ENCODE data around the gene GPX4. TPM values are rescaled to one million over a fixed set of nuclear protein-coding genes. Genes with fewer than 3 reads are reported as not detected.

The GPX4 gene
- total RNA-seq, 4 donors from 2014 or later, result 338 to 386 (median 375) TPM

- TF ChIP-seq CTCF (IDR thresholded peaks at IDR 0.05) (no peak), EP300 (IDR thresholded peaks at IDR 0.05) (no peak), POLR2AphosphoS5 (IDR thresholded peaks at IDR 0.05) (no peak), POLR2A (IDR thresholded peaks at IDR 0.05; ENCODE audit: low read depth) (no peak)
- 41% methylated on average over 4 of the region's 29 CpGs for WGBS
- intact Hi-C loops (cut with DNase I), result no loop called here
- H3K36me3 ChIP-seq, result peaks cover 0 to 52% (median 40%) of the 10 kb centered on the region in 4 donors
- H3K4me1 ChIP-seq, result peaks cover 52 to 71% (median 60%) of the 10 kb centered on the region in 4 donors
- no peaks in the 10 kb centered on the region for H3K9me3 ChIP-seq
- DNase-seq (ENCODE audit: extremely low spot score), result no peak
- H3K27me3 ChIP-seq, result no peaks in the 10 kb centered on the region
- peak overlapping the region; percentile 75 to 88 (median 81) for H3K27ac ChIP-seq (replicated peaks in 1 of 4)
- peak overlapping the region; percentile 28 to 47 (median 34) for H3K4me3 ChIP-seq
Measured at GRCh38 chr19:1155352-1156304, 51.8 kb downstream of the GPX4 start.

Other genes starting within 250 kb of the GPX4 start
- gene CFD, start 244.3 kb upstream of the GPX4 start, total RNA-seq, result 1,000 to 10,000 TPM in 1 of 4 donors, 100 to 1,000 TPM in 3; 298 to 1,068 (median 643) TPM
- 10 to 100 TPM; 26.3 to 50.9 (median 37.2) TPM for gene MED16, start 210.8 kb upstream of the GPX4 start, total RNA-seq
- gene RNU6-9, start 210.5 kb upstream of the GPX4 start, total RNA-seq, result not detected
- 10 to 100 TPM; 32.0 to 52.5 (median 40.0) TPM for gene R3HDM4, start 190.8 kb upstream of the GPX4 start, total RNA-seq
- not detected for gene KISS1R, start 186.7 kb upstream of the GPX4 start, total RNA-seq
- gene ARID3A, start 178.0 kb upstream of the GPX4 start, total RNA-seq, result 1 to 10 TPM; 2.9 to 8.4 (median 5.0) TPM
- gene WDR18, start 119.6 kb upstream of the GPX4 start, total RNA-seq, result 10 to 100 TPM in 3 of 4 donors, 1 to 10 TPM in 1; 9.9 to 30.3 (median 28.4) TPM
- under 1 TPM in 2 of 4 donors, not detected in 2; 0.13 to 0.17 TPM for gene GRIN3B, start 103.6 kb upstream of the GPX4 start, total RNA-seq
- 100 to 1,000 TPM; 129 to 187 (median 160) TPM for gene TMEM259, start 82.9 kb upstream of the GPX4 start, total RNA-seq
- not detected for gene RNU6-2, start 82.5 kb upstream of the GPX4 start, total RNA-seq
- gene CNN2, start 77.4 kb upstream of the GPX4 start, total RNA-seq, result 10 to 100 TPM; 47.3 to 98.1 (median 81.3) TPM
- gene ABCA7, start 63.9 kb upstream of the GPX4 start, total RNA-seq, result 1 to 10 TPM; 3.9 to 9.5 (median 6.9) TPM
- 10 to 100 TPM; 17.8 to 28.3 (median 21.2) TPM for gene ARHGAP45, start 36.8 kb upstream of the GPX4 start, total RNA-seq
- 100 to 1,000 TPM in 3 of 4 donors, 10 to 100 TPM in 1; 96.8 to 198 (median 135) TPM for gene POLR2E, start 8.6 kb upstream of the GPX4 start, total RNA-seq
- 100 to 1,000 TPM in 1 of 4 donors, 10 to 100 TPM in 3; 16.2 to 141 (median 30.5) TPM for gene SBNO2, start 70.3 kb downstream of the GPX4 start, total RNA-seq
- gene STK11, start 101.8 kb downstream of the GPX4 start, total RNA-seq, result 10 to 100 TPM; 52.2 to 95.7 (median 73.2) TPM
- 1 to 10 TPM in 1 of 4 donors, under 1 TPM in 2, not detected in 1; 0.58 to 1.0 (median 0.99) TPM for gene CBARP, start 134.0 kb downstream of the GPX4 start, total RNA-seq
- gene ATP5F1D, start 137.8 kb downstream of the GPX4 start, total RNA-seq, result 100 to 1,000 TPM in 2 of 4 donors, 10 to 100 TPM in 2; 77.5 to 140 (median 109) TPM
- gene MIDN, start 144.6 kb downstream of the GPX4 start, total RNA-seq, result 10 to 100 TPM; 20.3 to 72.2 (median 31.8) TPM
- gene CIRBP, start 165.3 kb downstream of the GPX4 start, total RNA-seq, result 100 to 1,000 TPM; 236 to 601 (median 429) TPM
- 10 to 100 TPM; 24.9 to 58.9 (median 43.6) TPM for gene FAM174C, start 171.5 kb downstream of the GPX4 start, total RNA-seq
- gene EFNA2, start 181.9 kb downstream of the GPX4 start, total RNA-seq, result not detected